SU-DHL-6 (cell line): ENCODE data around the gene KCND3.

ENCODE experiments used
- EZH2phosphoT487 ChIP-seq: fragments of 200-600 bp; sonication (generic), shearing (Covaris generic); conservative IDR thresholded peaks from 2 replicates; pipeline ENCODE4 v1.6.1; 2018; ENCODE audit warnings: mild to moderate bottlenecking, antibody characterized with exemption, low read length, moderate library complexity, mixed read lengths
- TF ChIP-seq, protein P1 (sequence below): fragments of 200-600 bp; sonication (generic); IDR thresholded peaks from one replicate; pipeline ENCODE4 v1.5.1; 2017; ENCODE audit warnings: antibody characterized with exemption, mild to moderate bottlenecking, low read length, moderate library complexity; ENCODE audit not compliant: insufficient read depth, poor library complexity, severe bottlenecking

DNA sequence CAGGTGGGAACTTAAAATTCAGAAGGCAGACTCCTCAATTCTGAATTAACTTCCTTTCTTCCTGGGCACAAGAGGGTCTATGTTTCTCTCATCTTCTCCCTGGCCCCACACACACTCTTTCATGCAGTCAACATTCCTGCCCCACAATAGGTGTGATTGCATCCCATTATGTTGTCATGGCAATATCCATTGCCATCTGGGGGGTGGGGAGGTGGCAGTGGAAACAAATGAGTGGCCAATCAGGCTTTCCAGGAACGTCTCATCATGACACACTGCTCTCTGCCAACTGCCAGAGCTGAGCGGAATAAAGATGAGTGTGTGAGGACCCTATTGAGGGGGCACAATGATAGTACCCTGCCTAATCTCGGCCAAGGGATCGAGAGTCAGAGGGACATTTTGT, 80.4 kb downstream of the KCND3 start:
- TF ChIP-seq, protein P1, sequence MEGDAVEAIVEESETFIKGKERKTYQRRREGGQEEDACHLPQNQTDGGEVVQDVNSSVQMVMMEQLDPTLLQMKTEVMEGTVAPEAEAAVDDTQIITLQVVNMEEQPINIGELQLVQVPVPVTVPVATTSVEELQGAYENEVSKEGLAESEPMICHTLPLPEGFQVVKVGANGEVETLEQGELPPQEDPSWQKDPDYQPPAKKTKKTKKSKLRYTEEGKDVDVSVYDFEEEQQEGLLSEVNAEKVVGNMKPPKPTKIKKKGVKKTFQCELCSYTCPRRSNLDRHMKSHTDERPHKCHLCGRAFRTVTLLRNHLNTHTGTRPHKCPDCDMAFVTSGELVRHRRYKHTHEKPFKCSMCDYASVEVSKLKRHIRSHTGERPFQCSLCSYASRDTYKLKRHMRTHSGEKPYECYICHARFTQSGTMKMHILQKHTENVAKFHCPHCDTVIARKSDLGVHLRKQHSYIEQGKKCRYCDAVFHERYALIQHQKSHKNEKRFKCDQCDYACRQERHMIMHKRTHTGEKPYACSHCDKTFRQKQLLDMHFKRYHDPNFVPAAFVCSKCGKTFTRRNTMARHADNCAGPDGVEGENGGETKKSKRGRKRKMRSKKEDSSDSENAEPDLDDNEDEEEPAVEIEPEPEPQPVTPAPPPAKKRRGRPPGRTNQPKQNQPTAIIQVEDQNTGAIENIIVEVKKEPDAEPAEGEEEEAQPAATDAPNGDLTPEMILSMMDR: no peak
- TF ChIP-seq EZH2phosphoT487: no peak
